NCI-H1417 treated with DMSO at 0.1 percent for 48 hours (cell line): ENCODE results near the gene PCDH15.
"Not testable (repeated sequence)": the region's sequence is repeated elsewhere in the genome, so short reads cannot be mapped to it uniquely, and the experiment has no call there.

Source experiments
- DNase-seq: peaks from one replicate; lab custom pipeline; 2025; lab: John Stamatoyannopoulos, UW

PCDH15 gene

DNA sequence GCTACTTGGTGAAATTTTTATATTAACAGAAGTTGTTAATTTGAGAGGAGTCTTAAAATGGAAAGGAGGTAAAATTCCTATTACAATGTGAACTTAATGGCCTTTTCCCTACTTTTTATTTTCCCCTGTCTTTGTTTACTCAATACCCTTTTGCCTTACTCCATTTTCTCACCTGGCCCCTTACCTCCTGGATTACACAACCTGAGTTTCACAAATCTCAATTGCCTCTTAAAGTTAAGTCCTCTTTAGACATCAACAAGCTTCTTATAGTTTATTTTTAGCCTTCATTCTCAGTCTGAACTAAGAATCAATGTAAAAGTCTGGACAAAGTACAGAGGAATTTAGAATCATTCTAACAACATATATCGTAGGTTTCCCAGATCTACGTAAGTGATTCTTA is 247.0 kb downstream of the PCDH15 start:
- DNase-seq: no peak

DNA sequence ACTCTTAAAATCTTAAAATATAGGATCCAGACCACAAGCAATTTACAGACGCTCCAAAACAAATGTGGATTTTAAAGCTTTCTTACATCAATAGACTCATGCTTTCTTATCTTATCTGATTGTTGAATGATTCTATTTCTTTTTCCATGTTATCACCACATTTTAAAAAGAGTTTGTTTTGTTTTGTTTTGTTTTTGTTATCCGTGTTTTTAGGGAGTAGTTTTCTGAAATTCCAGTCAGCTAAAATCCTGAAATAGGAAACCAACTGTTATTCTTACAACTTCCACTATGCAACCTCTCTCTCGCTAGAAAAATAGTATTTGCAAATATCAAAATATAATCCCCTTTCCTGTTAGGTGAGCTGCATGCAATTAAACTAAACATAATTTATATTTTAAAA is 251.0 kb downstream of the PCDH15 start:
- DNase-seq: no peak

DNA sequence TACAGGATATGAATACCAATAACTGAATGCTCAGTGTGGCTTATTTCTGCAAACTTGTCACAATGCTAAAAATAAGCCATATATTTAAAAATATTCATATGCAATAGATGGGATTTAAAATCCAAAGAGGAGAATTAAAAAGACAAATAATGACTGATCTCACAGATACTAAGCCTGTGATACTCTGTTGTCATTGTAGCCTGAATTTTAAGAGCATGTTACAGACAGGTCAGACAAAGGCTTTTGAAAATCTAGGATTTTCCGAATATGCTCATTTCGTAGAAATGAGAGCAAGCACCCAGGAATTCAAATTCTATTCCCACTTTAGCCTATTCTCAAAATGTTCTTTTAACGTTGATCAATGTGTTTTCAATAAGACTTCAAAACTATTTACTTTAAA is 269.7 kb downstream of the PCDH15 start:
- no peak for DNase-seq

DNA sequence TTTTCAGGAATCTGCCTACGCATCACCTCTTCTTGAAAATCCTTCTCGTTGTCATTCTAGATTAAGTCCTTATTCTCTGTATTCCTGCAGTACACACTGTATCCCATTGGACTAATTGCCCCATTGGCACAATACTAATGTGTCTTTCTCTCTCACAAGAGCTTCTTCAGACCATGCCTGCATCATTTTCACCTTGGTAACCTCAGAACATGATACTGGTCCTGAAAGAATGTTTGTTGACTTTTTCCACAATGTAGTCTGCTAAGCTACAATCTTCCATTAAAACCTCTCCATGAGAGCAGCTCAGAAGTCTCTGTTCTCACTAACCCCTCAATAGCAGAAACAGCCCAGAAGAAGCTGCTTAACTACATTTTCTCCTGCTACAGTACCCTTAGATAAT is 270.7 kb downstream of the PCDH15 start:
- DNase-seq: peak; percentile 8

DNA sequence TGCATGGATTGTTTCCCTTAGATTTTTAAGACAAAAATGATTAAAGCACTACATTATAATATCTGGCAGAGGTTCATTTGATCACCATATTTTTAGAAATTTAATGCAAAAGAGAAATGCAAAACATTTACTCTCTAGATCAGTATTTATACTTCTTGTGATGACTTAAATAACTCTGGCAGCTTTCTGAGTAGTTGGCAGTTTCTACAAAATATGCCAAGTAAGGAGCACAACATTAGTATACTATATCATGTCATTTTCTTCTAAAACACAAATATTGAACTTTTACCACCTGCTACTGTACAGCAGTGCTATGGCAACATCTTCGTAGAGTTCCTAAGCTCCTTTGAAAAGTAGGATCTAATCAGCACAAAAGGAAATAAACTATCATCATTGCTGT is 275.2 kb downstream of the PCDH15 start:
- DNase-seq: no peak

DNA sequence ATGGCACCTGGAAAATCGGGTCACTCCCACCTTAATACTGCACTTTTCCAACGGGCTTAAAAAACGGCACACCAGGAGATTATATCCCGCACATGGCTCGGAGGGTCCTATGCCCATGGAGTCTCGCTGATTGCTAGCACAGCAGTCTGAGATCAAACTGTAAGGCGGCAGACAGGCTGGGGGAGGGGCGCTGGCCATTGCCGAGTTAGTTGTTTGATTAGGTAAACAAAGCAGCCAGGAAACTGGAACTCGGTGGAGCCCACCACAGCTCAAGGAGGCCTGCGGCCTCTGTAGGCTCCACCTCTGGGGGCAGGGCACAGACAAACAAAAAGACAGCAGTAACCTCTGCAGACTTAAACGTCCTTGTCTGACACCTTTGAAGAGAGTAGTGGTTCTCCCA is 285.8 kb downstream of the PCDH15 start:
- not testable (repeated sequence) for DNase-seq

DNA sequence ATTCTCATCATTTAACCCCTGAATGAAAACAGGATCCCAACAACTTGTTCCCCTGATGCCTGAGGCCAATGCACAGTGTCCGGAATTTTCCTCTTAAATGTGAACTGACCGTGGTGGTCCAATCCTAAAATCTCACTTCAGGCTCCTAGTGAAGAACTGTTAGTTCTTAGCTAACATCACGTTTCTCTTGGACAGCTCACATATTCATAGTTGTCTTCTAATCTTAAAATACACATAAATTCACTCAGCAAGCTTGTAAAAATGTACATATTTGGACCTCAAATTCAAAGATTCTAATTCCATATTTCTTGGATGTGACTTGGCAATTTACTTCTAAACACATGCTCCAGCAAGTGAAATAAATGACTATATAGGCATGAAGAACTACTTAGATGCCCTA is 297.2 kb downstream of the PCDH15 start:
- DNase-seq: no peak

DNA sequence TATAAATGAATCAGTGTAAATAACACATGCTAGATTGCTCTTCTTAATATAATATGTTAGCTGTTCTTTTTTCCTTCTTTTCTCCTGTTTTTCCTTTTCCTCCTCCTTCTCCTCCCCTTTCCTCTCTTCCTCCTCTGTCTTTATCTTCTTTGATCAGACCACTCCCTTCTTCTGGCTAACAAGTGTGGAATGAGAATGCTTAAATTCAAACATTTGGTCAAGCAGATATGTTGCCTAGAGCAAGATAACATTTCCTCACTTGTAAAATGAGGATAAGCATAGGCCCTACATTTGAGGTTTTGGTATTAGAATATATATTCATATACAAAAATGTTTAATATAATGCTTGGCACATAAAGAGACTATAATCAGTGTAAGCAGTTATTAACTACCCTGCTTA is 299.1 kb downstream of the PCDH15 start:
- no peak for DNase-seq

DNA sequence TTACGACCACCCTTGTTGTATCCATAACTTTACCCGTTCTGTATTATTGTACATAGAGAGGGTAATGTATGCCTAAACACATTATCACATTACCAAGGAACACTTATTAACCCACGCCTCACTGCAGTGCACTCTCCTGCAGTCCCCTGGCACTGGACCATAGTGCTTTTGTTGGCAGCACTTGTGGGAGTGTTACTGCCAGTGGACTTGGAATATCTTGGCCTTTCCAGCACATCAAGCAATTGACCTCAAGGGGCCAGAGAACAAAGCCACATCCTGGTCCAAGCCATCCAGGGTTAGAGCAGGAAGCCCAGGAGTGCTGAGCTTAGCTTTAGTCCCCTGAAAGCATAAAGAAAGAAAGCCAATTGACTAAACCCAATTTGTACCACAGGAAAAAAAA is 304.2 kb downstream of the PCDH15 start:
- DNase-seq: no peak

DNA sequence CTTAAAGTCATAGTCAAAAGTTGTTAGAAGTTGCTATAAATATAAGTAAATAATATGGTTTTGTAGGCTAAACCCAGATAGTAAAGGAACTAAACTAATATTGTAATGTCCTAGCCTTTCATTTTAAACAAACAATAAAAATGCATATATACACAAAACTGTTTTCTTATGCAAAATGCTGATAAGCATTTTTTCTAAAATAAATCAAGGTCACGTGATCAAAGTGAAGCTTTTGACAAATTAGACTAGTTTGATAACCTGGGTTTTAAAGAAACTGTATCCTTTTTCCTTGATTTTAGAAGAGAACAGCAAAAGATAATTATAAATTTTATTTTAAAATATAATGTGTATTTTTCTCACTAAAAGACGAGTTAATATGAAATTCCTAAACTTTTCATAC is 313.3 kb downstream of the PCDH15 start:
- no peak for DNase-seq

DNA sequence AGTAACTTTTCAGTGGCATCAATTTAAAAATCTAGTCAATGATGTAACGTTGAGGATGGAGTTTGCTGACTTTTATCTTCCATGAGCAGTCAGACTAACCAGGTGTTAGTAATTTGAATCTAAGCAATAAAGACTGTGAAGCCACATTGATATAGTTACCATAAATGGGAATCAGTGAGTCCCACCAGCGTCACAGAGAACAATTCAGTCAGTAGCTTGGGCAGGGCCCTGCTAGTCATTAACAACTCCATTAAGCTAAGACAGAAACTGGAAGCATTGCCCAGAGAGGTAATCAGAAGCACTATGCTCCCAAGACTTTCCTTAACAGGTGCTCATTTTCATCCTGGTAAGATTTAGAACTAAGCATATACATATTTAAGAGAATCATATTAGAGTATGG is 315.1 kb downstream of the PCDH15 start:
- no peak for DNase-seq

DNA sequence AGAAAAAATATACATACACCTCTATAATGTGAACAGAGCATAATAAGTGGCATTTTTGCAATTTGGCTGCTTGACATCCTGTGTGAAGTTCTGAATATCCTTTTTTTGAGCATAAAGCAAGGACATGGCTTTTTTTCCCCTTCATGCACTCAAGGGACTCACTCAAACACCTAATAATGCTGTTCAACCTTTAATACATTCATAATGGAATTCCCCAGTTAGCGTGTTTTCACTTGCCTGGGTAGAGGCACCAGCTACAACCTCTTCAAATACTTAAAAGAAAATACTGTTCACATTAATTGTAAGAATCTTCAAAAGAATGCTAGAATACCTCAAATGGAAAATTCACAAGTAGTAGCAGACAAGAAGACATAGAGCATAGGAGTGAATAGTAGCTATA is 316.8 kb downstream of the PCDH15 start:
- DNase-seq: no peak

DNA sequence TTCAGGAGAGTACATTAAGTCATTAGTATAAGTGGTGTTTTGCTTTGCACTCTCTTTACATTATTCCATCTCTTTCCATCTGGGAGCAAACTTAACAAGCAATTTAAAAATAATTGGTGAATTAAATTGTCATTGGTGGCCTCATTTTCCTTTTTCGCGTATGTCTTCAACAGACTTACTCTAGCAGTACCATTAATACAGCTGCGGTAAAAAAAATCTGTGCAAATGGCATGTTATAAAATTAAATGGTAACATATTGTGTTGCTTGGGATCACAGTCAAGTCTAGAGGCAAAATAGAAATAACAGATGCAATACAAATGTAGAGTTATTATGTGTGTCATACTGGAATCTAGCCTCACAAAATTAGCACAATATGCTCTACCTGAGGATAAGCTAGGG is 322.4 kb downstream of the PCDH15 start:
- no peak for DNase-seq

DNA sequence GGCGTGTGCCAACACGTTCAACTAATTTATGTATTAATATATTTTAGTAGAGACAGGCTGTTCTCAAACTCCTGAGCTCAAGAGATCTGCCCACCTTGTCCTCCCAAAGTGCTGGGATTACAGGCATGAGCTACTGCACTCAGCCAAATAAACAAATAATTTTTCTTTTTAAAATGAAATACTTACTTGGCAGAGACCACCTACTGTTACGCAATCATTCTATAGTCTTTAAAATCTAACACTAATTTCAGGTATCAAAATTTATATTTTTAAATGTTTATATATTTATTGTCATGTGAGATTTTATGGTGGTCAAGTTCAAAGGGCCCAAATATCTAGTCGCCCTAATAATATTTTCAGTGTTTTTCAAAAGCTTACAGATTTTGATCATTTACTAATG is 323.3 kb downstream of the PCDH15 start:
- DNase-seq: no peak

DNA sequence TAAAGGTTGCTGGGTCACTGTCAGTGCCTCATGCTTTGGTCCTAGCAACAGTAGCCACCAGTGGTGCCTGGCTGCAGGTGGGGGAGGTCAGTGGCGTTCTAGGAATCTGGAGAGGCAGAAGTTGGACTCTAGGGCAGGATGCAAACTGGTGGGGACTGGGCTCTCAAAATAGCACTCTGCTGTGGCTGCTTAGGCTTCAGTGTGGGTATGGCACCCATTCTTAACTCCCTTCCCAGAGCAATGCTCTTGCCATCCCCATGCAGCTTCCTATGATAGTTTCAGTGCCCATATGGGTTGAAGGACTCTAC is 330.8 kb downstream of the PCDH15 start:
- DNase-seq: no peak

DNA sequence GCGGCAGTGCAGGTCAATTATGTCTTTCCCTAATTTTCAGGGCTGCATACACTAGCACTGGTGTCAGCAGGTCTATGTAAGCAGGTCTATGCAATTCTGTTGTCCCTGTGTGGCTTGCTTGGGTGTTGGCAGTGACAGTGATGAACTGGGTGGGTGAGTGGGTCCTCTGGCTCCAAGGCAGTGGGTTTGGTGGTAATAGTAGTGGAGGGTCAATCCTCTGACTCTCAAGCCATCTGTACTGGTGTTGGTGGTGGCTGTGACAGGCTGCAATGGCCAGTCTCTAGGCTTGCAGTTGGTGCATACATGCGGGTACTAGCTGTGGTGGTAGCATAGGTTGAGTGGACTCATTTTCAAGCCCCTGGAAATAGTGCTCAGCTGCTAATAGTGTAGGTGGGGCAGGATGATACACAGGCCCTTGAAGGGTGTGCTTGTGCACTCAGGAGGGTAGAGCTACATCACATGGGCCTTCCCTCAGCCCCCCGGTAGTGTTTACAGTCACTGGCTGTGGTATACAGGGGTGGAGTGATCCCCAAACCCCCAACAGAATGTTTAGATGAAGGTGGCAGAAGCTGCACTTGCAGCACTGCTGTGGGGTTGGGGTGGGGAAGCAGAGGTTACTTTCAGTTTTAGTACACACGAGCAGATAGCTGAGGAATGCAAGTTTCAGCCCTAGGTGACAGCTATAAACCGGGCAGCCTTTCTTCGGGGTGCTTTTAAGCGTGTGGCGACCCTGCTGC is 331.3 kb downstream of the PCDH15 start:
- no peak for DNase-seq

DNA sequence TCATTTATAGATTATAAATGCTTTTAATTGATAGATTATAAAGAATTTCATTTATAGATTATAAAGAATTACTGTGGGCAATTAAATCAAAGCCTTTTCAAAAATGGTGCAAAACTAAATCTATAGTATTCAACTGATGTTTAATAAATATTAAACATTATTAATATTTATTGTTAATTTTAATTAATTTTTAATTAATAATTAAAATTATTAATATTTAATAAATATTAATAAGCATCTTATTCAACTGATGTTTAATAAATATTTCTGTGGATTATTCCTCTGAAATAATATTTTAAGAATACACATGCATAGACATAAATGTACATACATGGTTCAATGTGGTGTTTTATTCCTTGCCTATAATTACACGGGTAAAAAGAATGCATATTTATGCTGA is 346.8 kb downstream of the PCDH15 start:
- DNase-seq: no peak

DNA sequence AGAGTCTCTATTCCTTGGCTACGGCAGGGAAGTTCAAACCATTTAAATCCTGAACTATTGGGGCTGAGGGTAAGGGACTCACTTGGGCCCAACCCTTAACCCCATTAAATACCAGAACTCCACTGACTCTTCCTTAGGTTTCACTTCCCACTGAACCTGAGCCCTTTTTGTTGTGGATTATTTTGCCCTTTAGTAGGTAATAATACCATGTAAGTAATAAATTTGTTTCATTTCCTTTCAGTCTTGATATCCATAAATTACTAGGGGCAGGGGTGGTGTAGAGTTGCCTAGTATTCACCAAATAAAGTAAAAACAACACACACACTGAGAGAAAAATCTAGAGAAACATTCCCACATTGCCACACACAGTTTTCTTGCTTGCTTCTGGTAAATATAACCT is 352.0 kb downstream of the PCDH15 start:
- DNase-seq: no peak

DNA sequence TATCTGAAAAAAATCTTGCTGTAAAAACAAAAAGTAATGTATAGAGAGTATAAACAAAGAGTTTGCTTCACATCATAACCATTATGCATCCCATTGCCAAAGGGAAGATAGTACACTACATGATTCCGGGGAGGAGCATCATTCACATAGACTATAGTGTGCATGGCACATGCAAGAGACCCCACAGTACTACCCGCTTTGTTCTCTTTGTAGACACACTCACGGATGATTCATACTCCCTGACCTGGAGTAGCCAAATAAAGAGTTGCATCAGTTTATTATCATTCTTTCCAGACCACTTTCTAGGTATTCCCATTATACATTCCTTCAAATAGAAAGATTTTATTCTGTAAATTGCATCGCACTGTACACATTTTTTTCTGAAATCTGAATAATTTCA is 356.9 kb downstream of the PCDH15 start:
- no peak for DNase-seq

DNA sequence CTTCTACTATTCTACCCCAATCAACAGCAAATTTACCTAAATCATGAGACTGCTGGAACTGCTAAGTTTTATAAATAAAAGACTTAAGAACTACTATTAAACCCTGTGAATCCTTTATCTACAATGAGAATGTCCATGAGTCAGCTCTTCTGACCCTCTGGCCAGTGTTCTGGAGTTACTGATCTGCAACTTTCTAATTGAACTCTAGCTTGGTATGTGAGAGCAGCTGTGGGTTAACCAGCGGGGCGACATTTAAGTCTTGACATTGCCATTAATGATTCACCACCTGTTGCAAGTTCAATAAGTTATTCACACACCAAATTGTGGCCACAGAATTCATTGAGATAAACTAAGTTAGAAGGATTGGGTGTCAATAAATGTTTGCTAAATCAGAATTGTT is 359.8 kb downstream of the PCDH15 start:
- no peak for DNase-seq

DNA sequence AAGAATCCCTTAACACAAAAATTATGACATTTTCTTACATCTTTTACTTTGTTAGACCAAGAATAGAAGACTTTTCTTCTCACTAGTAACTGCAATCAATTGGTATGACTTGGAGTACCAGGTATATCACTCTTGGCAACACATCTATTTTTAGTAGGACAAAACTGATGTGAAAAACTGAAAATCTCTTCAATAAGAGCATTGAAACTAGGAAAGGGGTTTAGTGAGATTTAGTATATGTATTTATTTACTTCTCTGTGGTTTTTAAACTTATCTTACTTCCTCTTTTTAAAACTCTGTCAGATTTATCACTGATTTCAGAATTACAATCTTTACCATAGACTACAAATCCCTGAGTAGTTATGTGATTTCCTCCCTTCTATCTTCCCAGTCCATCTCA is 366.2 kb downstream of the PCDH15 start:
- DNase-seq: no peak

DNA sequence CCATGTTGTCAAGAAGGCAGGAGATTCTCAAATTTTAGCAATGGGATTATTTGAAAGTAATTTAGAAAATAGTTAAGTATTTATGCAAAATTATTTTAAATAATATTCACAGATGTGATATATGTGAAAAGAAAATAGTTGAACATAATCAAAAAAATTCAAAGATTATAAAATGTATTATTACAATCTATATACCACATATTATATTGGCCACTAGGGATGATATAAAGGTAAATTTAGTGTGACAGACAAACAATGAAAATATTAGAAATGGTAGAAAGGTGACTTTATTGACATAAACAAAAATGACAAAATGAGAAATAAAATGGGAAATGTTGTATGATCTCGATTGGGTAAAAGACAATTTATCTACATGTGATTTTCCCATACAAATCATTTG is 385.5 kb downstream of the PCDH15 start:
- DNase-seq: no peak

DNA sequence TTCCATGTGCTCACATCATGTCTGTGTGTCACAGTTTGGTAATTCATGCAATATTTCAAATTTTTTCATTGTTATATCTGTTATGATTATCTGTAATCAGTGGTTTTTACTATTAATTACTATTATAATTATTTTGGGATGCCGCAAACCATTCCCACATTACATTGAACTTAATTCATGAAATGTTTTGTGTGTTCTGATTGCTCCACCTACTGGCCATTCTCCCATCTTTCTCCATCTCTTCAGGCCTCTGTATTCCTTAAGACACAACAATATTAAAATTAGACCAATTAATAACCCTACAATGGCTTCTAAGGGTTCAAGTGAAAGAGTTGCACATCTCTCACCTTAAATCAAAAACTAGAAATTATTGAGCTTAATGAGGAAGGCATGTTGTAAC is 398.5 kb downstream of the PCDH15 start:
- DNase-seq: no peak

DNA sequence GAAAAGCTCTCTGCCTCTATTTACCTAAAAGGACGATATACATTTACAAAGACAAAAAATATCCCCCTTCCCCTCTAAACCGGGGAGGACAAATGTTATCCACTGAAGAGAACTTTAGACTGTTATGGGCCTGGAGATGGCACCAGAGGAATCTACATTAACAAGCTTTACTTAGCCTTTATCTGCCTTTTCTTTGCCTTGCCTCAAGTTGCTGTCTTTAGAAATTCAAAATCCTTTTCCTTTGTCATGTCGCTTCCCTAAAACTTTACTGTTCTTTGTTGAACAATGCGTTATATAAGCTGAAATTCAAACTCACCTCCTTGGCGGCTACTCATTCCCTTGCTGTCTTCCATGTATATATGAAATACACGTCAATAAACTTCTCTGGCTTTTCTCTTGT is 405.0 kb downstream of the PCDH15 start:
- DNase-seq: no peak

DNA sequence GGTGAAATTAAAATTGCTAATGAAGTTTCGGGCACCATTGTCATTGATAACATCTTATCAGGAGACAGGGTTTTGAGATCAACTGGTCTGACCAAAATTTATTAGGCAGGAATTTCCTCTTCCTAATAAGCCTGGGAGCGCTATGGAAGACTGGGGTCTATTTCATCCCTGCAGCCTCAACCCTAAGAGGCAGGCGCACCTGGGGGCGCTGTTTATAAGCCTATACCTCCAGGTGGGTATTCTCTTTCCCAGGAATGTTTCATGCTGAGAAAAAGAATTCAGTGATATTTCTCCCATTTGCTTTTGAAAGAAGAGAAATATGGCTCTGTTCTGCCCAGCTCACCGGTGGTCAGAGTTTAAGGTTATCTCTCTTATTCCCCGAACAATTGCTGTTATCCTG is 406.4 kb downstream of the PCDH15 start:
- not testable (repeated sequence) for DNase-seq
